Spleen (tissue), 11 donors: ENCODE results near the gene MAP3K2. TPM values are rescaled to one million over a fixed set of nuclear protein-coding genes. Genes with fewer than 3 reads are reported as not detected.
A peak's percentile ranks its signal among the peaks of the same experiment; 100 is the strongest.

Experiments used
- DNase-seq: peaks from one replicate; pipeline ENCODE4 v3.0.0-alpha.2; 2020
- H3K27ac ChIP-seq, 8 donors: fragments of 200-600 bp; sonication (generic) in 7 of 8; 1 replicate in 4 of 8; 2 replicates in 4 of 8; pipeline versions ENCODE4 v1.5.0 to v1.8.0; 2016 to 2021; ENCODE audit warnings: inconsistent platforms in 4 of 8, mild to moderate bottlenecking in 4 of 8, moderate library complexity in 1 of 8
- H3K27me3 ChIP-seq, 7 donors: fragments of 200-600 bp; sonication (generic) in 6 of 7; replicated peaks in 1 of 7; 1 replicate in 4 of 7; 2 replicates in 3 of 7; pipeline versions ENCODE4 v1.5.0 to v1.8.0; 2016 to 2021; ENCODE audit warnings: inconsistent platforms in 3 of 7, mild to moderate bottlenecking in 1 of 7
- H3K36me3 ChIP-seq, 6 donors: fragments of 200-600 bp; sonication (generic) in 5 of 6; 1 replicate in 4 of 6; 2 replicates in 2 of 6; pipeline versions ENCODE4 v1.5.0 to v1.8.0; 2016 to 2021; ENCODE audit warnings: inconsistent platforms in 2 of 6
- H3K4me1 ChIP-seq, 6 donors: fragments of 200-600 bp; sonication (generic) in 5 of 6; 1 replicate in 3 of 6; 2 replicates in 3 of 6; pipeline versions ENCODE4 v1.5.0 to v1.8.0; 2016 to 2021; ENCODE audit warnings: inconsistent platforms in 3 of 6
- H3K4me3 ChIP-seq, 8 donors: fragments of 200-600 bp; sonication (generic) in 7 of 8; 1 replicate in 4 of 8; 2 replicates in 4 of 8; pipeline versions ENCODE4 v1.5.0 to v1.8.0; 2016 to 2021; ENCODE audit warnings: inconsistent platforms in 4 of 8, mild to moderate bottlenecking in 4 of 8, moderate library complexity in 2 of 8
- H3K9me3 ChIP-seq, 8 donors: fragments of 200-600 bp; sonication (generic) in 7 of 8; 1 replicate in 4 of 8; 2 replicates in 4 of 8; pipeline versions ENCODE4 v1.5.0 to v1.8.0; 2016 to 2021; ENCODE audit warnings: inconsistent platforms in 4 of 8
- CTCF ChIP-seq, 11 experiments: fragments of 200-600 bp in 7 of 11; fragments of 450-650 bp in 4 of 11; sonication (generic) in 4 of 11; IDR thresholded peaks in 8 of 11; conservative IDR thresholded peaks in 3 of 11; 1 replicate in 7 of 11; 2 replicates in 4 of 11; pipeline versions ENCODE4 v1.4.0 to v1.8.0; 2016 to 2021; ENCODE audit warnings: antibody characterized with exemption in 11 of 11, inconsistent platforms in 4 of 11, mild to moderate bottlenecking in 1 of 11
- POLR2A ChIP-seq, 3 donors: fragments of 450-650 bp; IDR thresholded peaks; one replicate each; pipeline ENCODE4 v1.5.1; 2017; ENCODE audit warnings: antibody characterized with exemption in 3 of 3, mild to moderate bottlenecking in 1 of 3
- POLR2AphosphoS5 ChIP-seq, 3 donors: sonication (generic); formaldehyde crosslinking; IDR thresholded peaks; one replicate each; pipeline ENCODE4 v1.5.1; 2017; ENCODE audit warnings: antibody characterized with exemption in 3 of 3
- WGBS, 5 donors: extraction: QIAGEN DNeasy Blood & Tissue Kit in 3 of 5; methylation state at CpG; one replicate each; pipeline versions ENCODE4 v1.1.5 to v1.1.7; 2013 to 2018; 5-methylcytosine and 5-hydroxymethylcytosine counted together
- intact Hi-C: fragments of 100-400 bp; cut with DNase I; formaldehyde crosslinking; loops from one replicate; pipeline ENCODE4 v1.15.0; 2023; ENCODE audit warnings: low total_unique reads
- polyA plus RNA-seq, 3 donors: library from polyadenylated mRNA; stranded (reverse); fragments of 200-250 nt; gene quantifications; one replicate each; pipeline ENCODE4 v1.2.1, GENCODE V29; 2013
- total RNA-seq, 7 donors: library from RNA; depleted of rRNA in 3 of 7; stranded (reverse); fragments of >200 nt in 3 of 7; fragmentation: NEBNext Ultra II Directional in 4 of 7; extraction: Animal tissue kit (Norgen Biotek cat#: 25700) in 4 of 7; gene quantifications; one replicate each; pipeline versions ENCODE4 v1.1.0 to v1.2.1, GENCODE V29; 2016 to 2021
- donor health status: healthy with polysubstance abuse.
- donor health status: DM: no; HTN: no; CAD: no; lungs with moderate emphysema.
- donor health status: DM: no; HTN: no; CAD: no.
- donor health status: Bipolar disorder and iron deficiency.
- donor health status: healthy.
- donor health status: DM: no; HTN: no; CAD: no.
- donor health status: DM: yes; HTN: yes; CAD: no.

Gene MAP3K2
- total and polyA plus RNA-seq, 10 donors = 6.5 to 83.9 (median 63.0) TPM

DNA sequence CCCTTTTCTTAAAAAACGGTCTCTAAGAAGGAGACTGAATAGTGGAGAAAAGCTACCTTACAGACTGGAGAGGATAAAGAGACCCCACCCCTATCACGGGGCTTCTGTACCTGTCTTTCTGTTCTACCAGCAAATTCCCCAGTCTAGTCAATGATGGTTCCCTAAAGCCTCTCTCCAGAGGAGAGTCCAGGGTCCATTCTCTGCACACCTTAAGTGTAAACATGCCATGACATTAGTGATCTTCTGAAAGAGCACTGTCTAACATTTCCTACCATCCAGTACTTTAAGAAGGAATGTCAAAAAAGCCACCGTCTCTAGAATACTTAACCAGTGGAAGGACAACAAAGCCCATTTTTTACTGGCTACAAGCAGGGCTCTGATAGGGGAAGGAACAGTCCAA is 76.8 kb downstream of the MAP3K2 start:
- WGBS, 5 donors = 90 to 99% (median 92%) methylated on average over 3 of the region's 3 CpGs
- intact Hi-C loops = no loop called here
- no peaks in the 10 kb centered on the region for H3K27me3 ChIP-seq
- DNase-seq = no peak
- peaks cover 0 to 24% (median 5%) of the 10 kb centered on the region in 6 donors for H3K4me1 ChIP-seq
- H3K4me3 ChIP-seq = no peak overlapping the region
- H3K27ac ChIP-seq = no peak overlapping the region
- no peaks in the 10 kb centered on the region for H3K9me3 ChIP-seq
- TF ChIP-seq POLR2A (IDR thresholded peaks at IDR 0.05) (no peak), POLR2AphosphoS5 (IDR thresholded peaks at IDR 0.05) (no peak), CTCF (IDR thresholded peaks at IDR 0.05 in 8 of 11, conservative IDR thresholded peaks at IDR 0.05 in 3 of 11) (no peak)
- peaks cover 0 to 100% (median 86%) of the 10 kb centered on the region in 6 donors for H3K36me3 ChIP-seq

GRCh38 chr2:127309468-127309867 is 78.3 kb downstream of the MAP3K2 start:
- Histone ChIP-seq H3K27me3 (no peaks in the 10 kb centered on the region), H3K36me3 (peaks cover 0 to 100% (median 75%) of the 10 kb centered on the region in 6 donors), H3K27ac (no peak overlapping the region), H3K4me1 (peaks cover 0 to 34% (median 8%) of the 10 kb centered on the region in 6 donors), H3K9me3 (no peaks in the 10 kb centered on the region), H3K4me3 (no peak overlapping the region)
- intact Hi-C loops = no loop called here
- TF ChIP-seq POLR2AphosphoS5 (IDR thresholded peaks at IDR 0.05) (no peak), POLR2A (IDR thresholded peaks at IDR 0.05) (no peak), CTCF (IDR thresholded peaks at IDR 0.05 in 8 of 11, conservative IDR thresholded peaks at IDR 0.05 in 3 of 11) (no peak)
- WGBS, 5 donors = 94 to 98% (median 95%) methylated on average over 4 of the region's 4 CpGs
- no peak for DNase-seq

DNA sequence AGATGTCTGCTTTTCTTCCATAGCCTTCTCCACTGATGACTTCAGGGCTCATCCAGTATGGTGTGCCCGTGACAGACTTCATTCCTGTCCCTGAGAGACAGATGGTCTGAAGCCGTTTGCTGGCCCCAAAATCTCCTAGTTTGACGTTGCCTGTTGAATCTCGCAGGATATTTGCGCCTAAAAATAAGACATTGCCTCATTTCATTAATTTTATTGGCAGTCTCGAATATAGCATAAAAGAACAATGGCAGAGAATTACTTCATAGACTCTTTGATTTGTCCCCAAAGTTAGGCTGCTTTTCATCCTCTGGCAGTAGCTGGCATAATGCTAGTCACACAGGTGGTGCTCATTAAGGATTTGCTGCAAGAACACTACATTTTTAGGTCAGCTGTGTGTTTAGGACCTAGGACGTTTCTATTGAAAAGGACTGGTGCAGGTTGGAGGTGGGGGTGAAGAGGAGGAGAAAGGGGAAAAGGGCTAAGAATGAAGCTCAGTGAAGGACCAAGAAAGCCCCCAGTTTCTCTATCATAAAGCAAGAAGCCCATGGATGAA is 79.1 kb downstream of the MAP3K2 start:
- no peaks in the 10 kb centered on the region for H3K9me3 ChIP-seq
- H3K27me3 ChIP-seq = no peaks in the 10 kb centered on the region
- peaks cover 0 to 29% (median 5%) of the 10 kb centered on the region in 6 donors for H3K4me1 ChIP-seq
- DNase-seq = no peak
- TF ChIP-seq POLR2AphosphoS5 (IDR thresholded peaks at IDR 0.05) = no peak
- no peak for TF ChIP-seq CTCF (IDR thresholded peaks at IDR 0.05 in 8 of 11, conservative IDR thresholded peaks at IDR 0.05 in 3 of 11)
- no peak for TF ChIP-seq POLR2A (IDR thresholded peaks at IDR 0.05)
- no peak overlapping the region for H3K27ac ChIP-seq
- H3K4me3 ChIP-seq = no peak overlapping the region
- WGBS, 5 donors = 92 to 95% (median 95%) methylated on average over 7 of the region's 7 CpGs
- intact Hi-C loops = no loop called here
- H3K36me3 ChIP-seq = peaks cover 0 to 96% (median 67%) of the 10 kb centered on the region in 6 donors

DNA sequence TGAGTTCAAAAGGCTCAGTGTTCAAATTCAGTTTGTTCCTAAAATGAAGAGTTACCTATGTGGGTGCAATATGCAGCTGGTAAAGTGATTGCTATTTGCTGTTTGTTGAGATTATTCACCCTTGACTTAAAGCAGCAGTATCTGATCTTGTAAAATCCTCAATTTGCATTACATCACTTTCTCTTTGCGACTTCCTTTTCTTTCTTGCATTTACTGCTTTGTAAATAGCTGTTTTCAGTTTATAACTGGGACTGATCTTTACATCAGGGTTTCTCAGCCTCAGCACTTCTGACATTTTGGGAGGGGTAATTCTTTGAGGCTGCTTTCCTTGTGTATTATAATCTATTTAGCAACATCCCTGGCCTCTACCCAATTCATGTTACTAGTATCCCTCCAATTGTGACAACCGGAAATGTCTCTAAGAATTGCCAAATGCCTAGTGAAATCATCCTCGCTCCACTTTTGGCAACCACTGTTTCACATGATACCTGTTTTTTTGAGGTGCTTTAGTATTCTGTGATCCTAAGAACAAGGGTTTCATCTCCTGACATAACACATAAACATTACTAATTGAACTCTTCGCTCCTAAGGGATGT is 81.7 kb downstream of the MAP3K2 start:
- H3K36me3 ChIP-seq = peaks cover 0 to 70% (median 43%) of the 10 kb centered on the region in 6 donors
- 65 to 90% (median 76%) methylated on average over 4 of the region's 4 CpGs for WGBS, 5 donors
- TF ChIP-seq CTCF (IDR thresholded peaks at IDR 0.05 in 8 of 11, conservative IDR thresholded peaks at IDR 0.05 in 3 of 11) (no peak), POLR2A (IDR thresholded peaks at IDR 0.05) (no peak), POLR2AphosphoS5 (IDR thresholded peaks at IDR 0.05) (peak in 1 of 3 donors; percentile 17)

More for the DNA sequence above, 81.7 kb downstream of the MAP3K2 start:
- H3K9me3 ChIP-seq = no peaks in the 10 kb centered on the region
- H3K27ac ChIP-seq = peak overlapping the region in 6 of 8 donors; percentile 19 to 74 (median 56)
- peak overlapping the region in 1 of 8 donors; percentile 1 for H3K4me3 ChIP-seq
- H3K27me3 ChIP-seq = no peaks in the 10 kb centered on the region
- H3K4me1 ChIP-seq = peaks cover 0 to 22% (median 0%) of the 10 kb centered on the region in 6 donors
- intact Hi-C loops = no loop called here
- DNase-seq = no peak
